K562 (cell line): ENCODE measurements around the gene MYL11. TPM values are rescaled to one million over a fixed set of nuclear protein-coding genes. Genes with fewer than 3 reads are reported as not detected.

Experiments used
- ATAC-seq: fragments of 200-7000 bp; cut with Tn5 transposase; 3 replicates; pipeline ENCODE4 v1.9.1; 2020; ENCODE audit warnings: moderate library complexity
- BruUV-seq: library from RNA; stranded (reverse); fragments of 400-500 nt; replicated peaks from 2 replicates; lab custom pipeline; 2021; lab: Mats Ljungman, UMichigan
- CTCF ChIA-PET: fragments of 300-600 bp; formaldehyde crosslinking; extraction: SDS; loops from one replicate; lab custom pipeline; 2021; ENCODE audit warnings: low intra/inter-chr PET ratio; lab: Yijun Ruan, JAX
- POLR2A ChIA-PET: fragments of 300-600, 350-650 bp; sonication (Branson Sonifier 250); formaldehyde crosslinking; extraction: SDS; loops from one replicate; lab custom pipeline; 2021; ENCODE audit warnings: antibody characterized with exemption, inconsistent platforms; lab: Yijun Ruan, JAX
- DNase-seq, 4 experiments: peaks; one replicate each; pipeline versions ENCODE4 v3.0.0 to v3.0.0-alpha.2; 2011 to 2018; ENCODE audit warnings: low spot score in 3 of 4, mixed read lengths in 3 of 4; ENCODE audit errors: extremely low read depth in 1 of 4
- FAIRE-seq: peaks from 2 replicates; lab custom pipeline; 2011; peaks lifted over from hg19 to GRCh38; lab: Jason Lieb, UNC
- H2AFZ ChIP-seq: 2 replicates; pipeline ENCODE4 v1.6.0; 2011; ENCODE audit warnings: low read depth, low read length, control low read depth, inconsistent platforms
- H3K27ac ChIP-seq: fragments of 200-600 bp; 3 replicates; pipeline ENCODE4 v1.8.0; 2011; ENCODE audit warnings: low read depth, mild to moderate bottlenecking, control low read depth, inconsistent platforms, low read length, moderate library complexity, mixed read lengths; ENCODE audit errors: extremely low read depth
- H3K27me3 ChIP-seq, 2 experiments: fragments of 300-600 bp in 1 of 2; 2 replicates in 1 of 2; 3 replicates in 1 of 2; pipeline versions ENCODE4 v1.6.0 to v1.8.0; 2011; ENCODE audit warnings: inconsistent platforms in 2 of 2, low read length in 2 of 2, mild to moderate bottlenecking in 1 of 2, mixed read lengths in 1 of 2, moderate library complexity in 1 of 2; ENCODE audit not compliant: control insufficient read depth in 2 of 2, insufficient read depth in 2 of 2
- H3K36me3 ChIP-seq: fragments of 300-600 bp; 3 replicates; pipeline ENCODE4 v1.8.0; 2011; ENCODE audit warnings: mild to moderate bottlenecking, low read length, inconsistent platforms; ENCODE audit not compliant: control insufficient read depth, insufficient read depth
- H3K4me1 ChIP-seq, 2 experiments: fragments of 200-600 bp in 1 of 2; replicated peaks in 1 of 2; 2 replicates in 1 of 2; 3 replicates in 1 of 2; pipeline versions ENCODE4 v1.5.1 to v1.8.0; 2011; ENCODE audit warnings: inconsistent platforms in 2 of 2, low read length in 2 of 2, mild to moderate bottlenecking in 1 of 2, mixed read lengths in 1 of 2, moderate library complexity in 1 of 2; ENCODE audit not compliant: control insufficient read depth in 2 of 2, insufficient read depth in 2 of 2
- H3K4me2 ChIP-seq: 2 replicates; pipeline ENCODE4 v1.6.1; 2011; ENCODE audit warnings: low read length, control low read depth, inconsistent platforms, mixed read lengths; ENCODE audit not compliant: insufficient read depth
- H3K4me3 ChIP-seq: fragments of 200-600 bp; sonication (generic), shearing (Covaris generic); 2 replicates; pipeline ENCODE4 v1.5.1; 2016; ENCODE audit warnings: control low read depth, inconsistent platforms
- H3K79me2 ChIP-seq: fragments of 200-600 bp; 3 replicates; pipeline ENCODE4 v1.8.0; 2011; ENCODE audit warnings: low read length, inconsistent platforms; ENCODE audit not compliant: control insufficient read depth, insufficient read depth
- H3K9ac ChIP-seq, 2 experiments: 2 replicates each; pipeline versions ENCODE4 v1.6.0 to v1.6.1; 2011; ENCODE audit warnings: low read depth in 2 of 2, low read length in 2 of 2, control low read depth in 1 of 2, inconsistent platforms in 1 of 2, mild to moderate bottlenecking in 1 of 2, mixed read lengths in 1 of 2; ENCODE audit not compliant: insufficient read depth in 1 of 2
- H3K9me1 ChIP-seq: one replicate; pipeline ENCODE4 v1.6.0; 2011; ENCODE audit warnings: inconsistent platforms, mild to moderate bottlenecking, low read length, moderate library complexity; ENCODE audit not compliant: control insufficient read depth, insufficient read depth
- H3K9me3 ChIP-seq: replicated peaks from 2 replicates; pipeline ENCODE4 v1.5.1; 2011; ENCODE audit warnings: low read depth, low read length, inconsistent platforms; ENCODE audit not compliant: control insufficient read depth, insufficient read depth
- H4K20me1 ChIP-seq: replicated peaks from 2 replicates; pipeline ENCODE4 v1.6.1; 2011; ENCODE audit warnings: low read length, inconsistent platforms, mixed read lengths; ENCODE audit not compliant: control insufficient read depth, insufficient read depth
- CREB1 ChIP-seq, 2 experiments: sonication (generic) in 1 of 2; formaldehyde crosslinking in 1 of 2; IDR thresholded peaks; 2 replicates each; pipeline versions ENCODE4 v1.6.1 to v1.8.0; 2012 to 2022; ENCODE audit warnings: inconsistent platforms in 1 of 2, mild to moderate bottlenecking in 1 of 2, missing genetic modification reagents in 1 of 2, moderate library complexity in 1 of 2
- DMBX1 ChIP-seq: fragments of 250-450 bp; sonication (Bioruptor Pico); IDR thresholded peaks from 2 replicates; pipeline ENCODE4 v1.8.0; 2022; ENCODE audit warnings: inconsistent platforms, mild to moderate bottlenecking, moderate library complexity, borderline replicate concordance
- FOXJ3 ChIP-seq: sonication (generic); formaldehyde crosslinking; IDR thresholded peaks from 2 replicates; pipeline ENCODE4 v1.4.0; 2020; ENCODE audit warnings: mild to moderate bottlenecking, missing genetic modification reagents
- HDAC2 ChIP-seq: fragments of 450-650 bp; IDR thresholded peaks from 2 replicates; pipeline ENCODE4 v1.6.1; 2016; ENCODE audit warnings: mild to moderate bottlenecking
- LEF1 ChIP-seq: fragments of 450-650 bp; IDR thresholded peaks from 2 replicates; pipeline ENCODE4 v1.6.1; 2016; ENCODE audit warnings: mild to moderate bottlenecking
- NCOA1 ChIP-seq: fragments of 450-650 bp; IDR thresholded peaks from 2 replicates; pipeline ENCODE4 v1.6.1; 2016; ENCODE audit warnings: low read depth
- RAD51 ChIP-seq: fragments of 450-650 bp; IDR thresholded peaks from 2 replicates; pipeline ENCODE4 v1.7.1; 2016; ENCODE audit warnings: low read depth, mild to moderate bottlenecking, borderline replicate concordance
- STAG1 ChIP-seq: sonication (generic); formaldehyde crosslinking; IDR thresholded peaks from 2 replicates; pipeline ENCODE4 v1.5.0; 2020; ENCODE audit warnings: missing genetic modification reagents, borderline replicate concordance
- TAF7 ChIP-seq: fragments of 450-650 bp; IDR thresholded peaks from 2 replicates; pipeline ENCODE4 v1.6.1; 2016; ENCODE audit warnings: missing genetic modification characterization, missing compliant biosample characterization
- TRIM24 ChIP-seq, 2 experiments: fragments of 450-650 bp; IDR thresholded peaks; 2 replicates each; pipeline ENCODE4 v1.6.1; 2016
- ZNF830 ChIP-seq: fragments of 250-450 bp; sonication (Bioruptor Pico); IDR thresholded peaks from 2 replicates; pipeline ENCODE4 v1.5.0; 2021; ENCODE audit warnings: mild to moderate bottlenecking
- ZSCAN29 ChIP-seq: fragments of 450-650 bp; IDR thresholded peaks from 2 replicates; pipeline ENCODE4 v1.6.1; 2017
- WGBS: fragments of 100-300 bp; shearing (Covaris generic); methylation state at CpG from one replicate; pipeline ENCODE4 v1.1.6; 2016; ENCODE audit warnings: low coverage, mixed read lengths; ENCODE audit not compliant: insufficient coverage; ENCODE audit errors: missing lambda C conversion rate; 5-methylcytosine and 5-hydroxymethylcytosine counted together
- in situ Hi-C: fragments of 300-500 bp; cut with MboI; formaldehyde crosslinking; loops from 4 replicates; pipeline ENCODE4 v1.15.0; 2018; ENCODE audit warnings: inconsistent platforms, mixed read lengths
- intact Hi-C: fragments of 100-400 bp; cut with micrococcal nuclease; formaldehyde crosslinking; loops from 2 replicates; pipeline ENCODE4 v1.14.2; 2022
- polyA plus RNA-seq, 8 experiments: library from polyadenylated mRNA; depleted of rRNA in 4 of 8; stranded (reverse) in 5 of 8; unstranded in 3 of 8; fragments of >200 nt; fragmentation: Nextera tagmentation in 2 of 8; fragmentation: Illumina TruSeq in 1 of 8; extraction: Ambion mirVana in 2 of 8; extraction: Trizol in 1 of 8; gene quantifications; 2 replicates each; pipeline versions ENCODE4 v1.2.1 to v1.2.3, GENCODE V29; 2011 to 2014; ENCODE audit warnings: inconsistent platforms in 1 of 8, missing spikeins in 1 of 8
- total RNA-seq, 7 experiments: library from RNA; depleted of rRNA in 6 of 7; stranded (reverse); fragments of >200 nt in 6 of 7; fragmentation: Illumina TruSeq in 2 of 7; extraction: Trizol in 2 of 7; gene quantifications; 2 replicates each; pipeline versions ENCODE4 v1.2.1 to v1.2.3, GENCODE V29; 2011 to 2021; ENCODE audit warnings: low replicate concordance in 1 of 7
- TF ChIP-seq, protein P1 (sequence below), 2 experiments: fragments of 450-650 bp; IDR thresholded peaks; 2 replicates each; pipeline ENCODE4 v1.6.1; 2018; ENCODE audit warnings: mild to moderate bottlenecking in 2 of 2, low read depth in 1 of 2; ENCODE audit not compliant: partially characterized antibody in 2 of 2

The MYL11 gene
- total and polyA plus RNA-seq, 9 of the 15 experiments (the other 6 are each of a cell fraction or from before 2014, with no cell fraction given), result 0.31 to 1.5 (median 0.73) TPM; not detected in 4

GRCh38 chr16:30377050-30377811 is 2.6 kb downstream of the MYL11 start (continued):
- TF ChIP-seq STAG1 (CRISPR knock-in tag) (no peak), RAD51 (no peak)
- TF ChIP-seq, all 486 proteins: peak for 30

- FAIRE-seq, result no peak
- intact Hi-C loops (loop anchor here (10.0 kb wide), 1 partner anchor 313 kb away; the partner anchor contains the start of gene ALDOA), in situ Hi-C loops (no loop called here)
- Histone ChIP-seq H3K79me2 (peaks cover 16% of the 10 kb centered on the region), H3K9me3 (no peaks in the 10 kb centered on the region), H3K36me3 (peaks cover 7% of the 10 kb centered on the region; the same call in 1 of the 3 replicates), H4K20me1 (no peaks in the 10 kb centered on the region), H3K4me2 (peak overlapping the region; percentile 81), H3K27me3 (no peaks in the 10 kb centered on the region), H3K9me1 (no peaks in the 10 kb centered on the region), H3K27ac (peak overlapping the region; percentile 92), H3K4me3 (peak overlapping the region; percentile 55), H3K9ac (peak overlapping the region; percentile 81 to 88), H2AFZ (peak overlapping the region; percentile 68), H3K4me1 (peaks cover 45 to 63% of the 10 kb centered on the region in 2 experiments)
- ChIA-PET POLR2A (interaction anchor here (0.6 to 2.3 kb wide), 6 partner anchors 13 to 519 kb away, joined by 3 to 6 read pairs (median 4); partner anchors contain the start of genes CD2BP2 and CTF1), CTCF (no interaction called here)
- WGBS, result under 1% methylated on average over 30 of the region's 39 CpGs
- peak in 1 of 4 experiments; percentile 95 for DNase-seq
- BruUV-seq, result TSS peak; percentile 89
- peak; percentile 47 for ATAC-seq
- TF ChIP-seq TAF7, result peak; percentile 65
- no peak; the same call in 1 of the 2 replicates for TF ChIP-seq HDAC2
- 0 out of 2 replicates have a peak, but pooled peaks have one; percentile 13 for TF ChIP-seq NCOA1
- TF ChIP-seq CREB1 (IDR thresholded peaks at IDR 0.05), result peak; percentile 81
- peak; percentile 82 for TF ChIP-seq CREB1 (CRISPR knock-in tag; IDR thresholded peaks at IDR 0.05)
- TF ChIP-seq ZNF830, result 0 out of 2 replicates have a peak, but pooled peaks have one; percentile 54
- 0 out of 4 replicates have a peak, but pooled peaks of 1 of the 2 experiments have one; percentile 35 for TF ChIP-seq TRIM24 (IDR thresholded peaks at IDR 0.05)
- TF ChIP-seq ZSCAN29, result peak; percentile 28; the same call in 1 of the 2 replicates
- TF ChIP-seq FOXJ3 (CRISPR knock-in tag), result no peak
- TF ChIP-seq, protein P1, sequence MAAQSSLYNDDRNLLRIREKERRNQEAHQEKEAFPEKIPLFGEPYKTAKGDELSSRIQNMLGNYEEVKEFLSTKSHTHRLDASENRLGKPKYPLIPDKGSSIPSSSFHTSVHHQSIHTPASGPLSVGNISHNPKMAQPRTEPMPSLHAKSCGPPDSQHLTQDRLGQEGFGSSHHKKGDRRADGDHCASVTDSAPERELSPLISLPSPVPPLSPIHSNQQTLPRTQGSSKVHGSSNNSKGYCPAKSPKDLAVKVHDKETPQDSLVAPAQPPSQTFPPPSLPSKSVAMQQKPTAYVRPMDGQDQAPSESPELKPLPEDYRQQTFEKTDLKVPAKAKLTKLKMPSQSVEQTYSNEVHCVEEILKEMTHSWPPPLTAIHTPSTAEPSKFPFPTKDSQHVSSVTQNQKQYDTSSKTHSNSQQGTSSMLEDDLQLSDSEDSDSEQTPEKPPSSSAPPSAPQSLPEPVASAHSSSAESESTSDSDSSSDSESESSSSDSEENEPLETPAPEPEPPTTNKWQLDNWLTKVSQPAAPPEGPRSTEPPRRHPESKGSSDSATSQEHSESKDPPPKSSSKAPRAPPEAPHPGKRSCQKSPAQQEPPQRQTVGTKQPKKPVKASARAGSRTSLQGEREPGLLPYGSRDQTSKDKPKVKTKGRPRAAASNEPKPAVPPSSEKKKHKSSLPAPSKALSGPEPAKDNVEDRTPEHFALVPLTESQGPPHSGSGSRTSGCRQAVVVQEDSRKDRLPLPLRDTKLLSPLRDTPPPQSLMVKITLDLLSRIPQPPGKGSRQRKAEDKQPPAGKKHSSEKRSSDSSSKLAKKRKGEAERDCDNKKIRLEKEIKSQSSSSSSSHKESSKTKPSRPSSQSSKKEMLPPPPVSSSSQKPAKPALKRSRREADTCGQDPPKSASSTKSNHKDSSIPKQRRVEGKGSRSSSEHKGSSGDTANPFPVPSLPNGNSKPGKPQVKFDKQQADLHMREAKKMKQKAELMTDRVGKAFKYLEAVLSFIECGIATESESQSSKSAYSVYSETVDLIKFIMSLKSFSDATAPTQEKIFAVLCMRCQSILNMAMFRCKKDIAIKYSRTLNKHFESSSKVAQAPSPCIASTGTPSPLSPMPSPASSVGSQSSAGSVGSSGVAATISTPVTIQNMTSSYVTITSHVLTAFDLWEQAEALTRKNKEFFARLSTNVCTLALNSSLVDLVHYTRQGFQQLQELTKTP (IDR thresholded peaks at IDR 0.05; ENCODE audit: low read depth in 1 of 2, partially characterized antibody in 2 of 2), result peak in 1 of 2 experiments; percentile 49
- peak; percentile 59 for TF ChIP-seq LEF1
- TF ChIP-seq DMBX1 (CRISPR knock-in tag), result peak; percentile 62
Measured at GRCh38 chr16:30377812-30378235, 3.2 kb downstream of the MYL11 start.
